OCI-LY7 (cell line): ENCODE results near the gene HCAR3.

ENCODE experiments used
- CTCF ChIP-seq: fragments of 200-600 bp; sonication (generic); conservative IDR thresholded peaks from 2 replicates; pipeline ENCODE4 v1.5.1; 2014; ENCODE audit warnings: mild to moderate bottlenecking, antibody characterized with exemption, low read length, moderate library complexity, mixed read lengths
- EZH2phosphoT487 ChIP-seq: fragments of 200-600 bp; sonication (generic); IDR thresholded peaks from 2 replicates; pipeline ENCODE4 v1.6.1; 2018; ENCODE audit warnings: low read depth, borderline replicate concordance, mild to moderate bottlenecking, mixed run types, antibody characterized with exemption, low read length, moderate library complexity, mixed read lengths

- TF ChIP-seq CTCF (no peak), EZH2phosphoT487 (no peak)
Observed at GRCh38 chr12:122687086-122687485, 29.5 kb downstream of the HCAR3 start.
